ENCODE measurements around the gene PRKAR1A. TPM values are rescaled to one million over a fixed set of nuclear protein-coding genes. Genes with fewer than 3 reads are reported as not detected.

The PRKAR1A gene
- total and polyA plus RNA-seq, 2 of the 8 experiments (the other 6 are each of a cell fraction or from before 2014, with no cell fraction given): 39.3 to 149 TPM

GRCh38 chr17:68584581-68585303 lies 72.5 kb downstream of the PRKAR1A start:
- no peak for FAIRE-seq
- H3K18ac ChIP-seq (ENCODE audit: extremely low read depth, low read length): no peak overlapping the region
- H2BK15ac ChIP-seq (ENCODE audit: low read length): no peak overlapping the region
- TF ChIP-seq TAF7 (optimal IDR thresholded peaks at IDR 0.05; ENCODE audit: borderline replicate concordance, low read depth, low read length) (no peak), GTF2F1 (IDR thresholded peaks at IDR 0.05; ENCODE audit: borderline replicate concordance, low read depth, low read length) (no peak), CREB1 (IDR thresholded peaks at IDR 0.05) (no peak), PHF8 (conservative IDR thresholded peaks at IDR 0.05; ENCODE audit: low read depth, low read length) (no peak), POLR2A (IDR thresholded peaks at IDR 0.05; ENCODE audit: control extremely low read depth in 1 of 2, low read depth in 2 of 2, low read length in 2 of 2) (no peak), ASH2L (IDR thresholded peaks at IDR 0.05; ENCODE audit: low read length) (no peak), SIX5 (IDR thresholded peaks at IDR 0.05; ENCODE audit: low read depth, low read length) (no peak), SIRT6 (IDR thresholded peaks at IDR 0.05; ENCODE audit: low read length) (no peak), CHD2 (IDR thresholded peaks at IDR 0.05; ENCODE audit: low read length) (no peak), TCF12 (IDR thresholded peaks at IDR 0.05; ENCODE audit: low read depth, low read length) (no peak)
- TF ChIP-seq, protein P1, sequence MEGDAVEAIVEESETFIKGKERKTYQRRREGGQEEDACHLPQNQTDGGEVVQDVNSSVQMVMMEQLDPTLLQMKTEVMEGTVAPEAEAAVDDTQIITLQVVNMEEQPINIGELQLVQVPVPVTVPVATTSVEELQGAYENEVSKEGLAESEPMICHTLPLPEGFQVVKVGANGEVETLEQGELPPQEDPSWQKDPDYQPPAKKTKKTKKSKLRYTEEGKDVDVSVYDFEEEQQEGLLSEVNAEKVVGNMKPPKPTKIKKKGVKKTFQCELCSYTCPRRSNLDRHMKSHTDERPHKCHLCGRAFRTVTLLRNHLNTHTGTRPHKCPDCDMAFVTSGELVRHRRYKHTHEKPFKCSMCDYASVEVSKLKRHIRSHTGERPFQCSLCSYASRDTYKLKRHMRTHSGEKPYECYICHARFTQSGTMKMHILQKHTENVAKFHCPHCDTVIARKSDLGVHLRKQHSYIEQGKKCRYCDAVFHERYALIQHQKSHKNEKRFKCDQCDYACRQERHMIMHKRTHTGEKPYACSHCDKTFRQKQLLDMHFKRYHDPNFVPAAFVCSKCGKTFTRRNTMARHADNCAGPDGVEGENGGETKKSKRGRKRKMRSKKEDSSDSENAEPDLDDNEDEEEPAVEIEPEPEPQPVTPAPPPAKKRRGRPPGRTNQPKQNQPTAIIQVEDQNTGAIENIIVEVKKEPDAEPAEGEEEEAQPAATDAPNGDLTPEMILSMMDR (IDR thresholded peaks at IDR 0.05; ENCODE audit: control extremely low read depth in 1 of 3, insufficient read depth in 1 of 3, low read depth in 1 of 3, low read length in 3 of 3): no peak

More at GRCh38 chr17:68584581-68585303, 72.5 kb downstream of the PRKAR1A start:
- H3K14ac ChIP-seq (ENCODE audit: insufficient read length): no peak overlapping the region
- no peak overlapping the region for H3K56ac ChIP-seq (replicated peaks; ENCODE audit: insufficient read length, low read depth, low read length)
- 90% methylated on average over 5 of the region's 5 CpGs; no CpG with 5 or more reads in 1 of the 2 experiments for WGBS, 2 experiments (ENCODE audit: extremely low coverage in 1 of 2, insufficient coverage in 1 of 2, insufficient read length in 1 of 2, insufficient replicate concordance in 2 of 2, low coverage in 1 of 2, low lambda C conversion rate in 2 of 2, missing lambda C conversion rate in 1 of 2)
- no peaks in the 10 kb centered on the region for H3K79me2 ChIP-seq (ENCODE audit: control insufficient read depth in 1 of 2, insufficient read depth in 2 of 2, low read length in 2 of 2)
- no peak overlapping the region for H4K5ac ChIP-seq (ENCODE audit: insufficient read length, low read depth, low read length)
- H2BK5ac ChIP-seq (ENCODE audit: low read depth, low read length): no peak overlapping the region
- no peak overlapping the region for H2BK12ac ChIP-seq (ENCODE audit: low read depth, low read length)
- H3K23ac ChIP-seq (ENCODE audit: insufficient read length): no peak overlapping the region
- no peak overlapping the region for H4K8ac ChIP-seq (ENCODE audit: extremely low read depth, insufficient read depth, low read length)
- no peak overlapping the region for H3K27ac ChIP-seq (ENCODE audit: low read depth, low read length)
- H3K4ac ChIP-seq (replicated peaks; ENCODE audit: insufficient read length, low read depth, low read length): no peak overlapping the region
- H2BK20ac ChIP-seq (ENCODE audit: low read length): no peak overlapping the region
- no peak for DNase-seq (ENCODE audit: low read depth in 1 of 2, low spot score in 2 of 2)
- H3K36me3 ChIP-seq (ENCODE audit: control insufficient read depth in 2 of 4, insufficient read depth in 4 of 4, low read length in 3 of 4): peaks cover 0 to 21% (median 5%) of the 10 kb centered on the region in 4 experiments; a peak in 3 of 8 replicates
- no peaks in the 10 kb centered on the region for H3K27me3 ChIP-seq (replicated peaks in 1 of 4; ENCODE audit: control insufficient read depth in 3 of 4, extremely low read depth in 1 of 4, insufficient read depth in 3 of 4, low read length in 3 of 4)
- H2BK120ac ChIP-seq (replicated peaks; ENCODE audit: low read depth, low read length): no peak overlapping the region
- peaks cover 0 to 2% (median under 1%) of the 10 kb centered on the region in 4 experiments; a peak in 2 of 7 replicates for H3K4me1 ChIP-seq (replicated peaks in 1 of 4; ENCODE audit: control insufficient read depth in 3 of 4, insufficient read depth in 4 of 4, low read length in 3 of 4)
- no peak overlapping the region for H3K4me3 ChIP-seq (ENCODE audit: extremely low read depth in 1 of 4, insufficient read depth in 2 of 4, low read depth in 3 of 4, low read length in 4 of 4)
- H3K4me2 ChIP-seq (ENCODE audit: insufficient read depth in 1 of 2, low read depth in 2 of 2, low read length in 2 of 2): no peak overlapping the region
- CTCF ChIA-PET (ENCODE audit: partially characterized antibody): interaction anchor here (1.1 to 1.3 kb wide), 3 partner anchors 16 to 112 kb away, joined by 3 to 4 read pairs (median 3); no protein-coding TSS in a partner anchor
- H4K91ac ChIP-seq (replicated peaks; ENCODE audit: insufficient read length, low read length): no peak overlapping the region
- H2AFZ ChIP-seq (ENCODE audit: low read length): no peak overlapping the region
- H3K9me3 ChIP-seq (ENCODE audit: insufficient read depth in 2 of 2, low read depth in 1 of 2, low read length in 1 of 2): peaks cover 0 to 6% of the 10 kb centered on the region in 2 experiments; a peak in 1 of 4 replicates
- no peak overlapping the region for H2AK5ac ChIP-seq (ENCODE audit: low read depth, low read length)
- no peaks in the 10 kb centered on the region for H4K20me1 ChIP-seq (replicated peaks in 1 of 2; ENCODE audit: control insufficient read depth in 1 of 2, insufficient read depth in 2 of 2, low read length in 2 of 2)
- no peaks in the 10 kb centered on the region for H3K23me2 ChIP-seq (ENCODE audit: low read depth, low read length)
- no peaks in the 10 kb centered on the region for H3K79me1 ChIP-seq (ENCODE audit: low read depth, low read length)
- H3K9ac ChIP-seq (replicated peaks in 1 of 4; ENCODE audit: extremely low read depth in 1 of 4, low read depth in 3 of 4, low read length in 3 of 4): no peak overlapping the region
- POLR2A ChIA-PET (ENCODE audit: partially characterized antibody): no interaction called here
